A172 (cell line): ENCODE measurements around the gene SNX30. TPM values are rescaled to one million over a fixed set of nuclear protein-coding genes. Genes with fewer than 3 reads are reported as not detected.

Source experiments
- DNase-seq: peaks from one replicate; pipeline ENCODE4 v3.0.0-alpha.2; 2015; ENCODE audit warnings: low spot score
- total RNA-seq: library from RNA; depleted of rRNA; stranded (reverse); fragments of >200 nt; shearing (Covaris generic); gene quantifications from 2 replicates; pipeline ENCODE4 v1.2.3, GENCODE V29; 2014

SNX30 gene
- total RNA-seq, 1 experiment from 2014 or later = 11.8 TPM

DNA sequence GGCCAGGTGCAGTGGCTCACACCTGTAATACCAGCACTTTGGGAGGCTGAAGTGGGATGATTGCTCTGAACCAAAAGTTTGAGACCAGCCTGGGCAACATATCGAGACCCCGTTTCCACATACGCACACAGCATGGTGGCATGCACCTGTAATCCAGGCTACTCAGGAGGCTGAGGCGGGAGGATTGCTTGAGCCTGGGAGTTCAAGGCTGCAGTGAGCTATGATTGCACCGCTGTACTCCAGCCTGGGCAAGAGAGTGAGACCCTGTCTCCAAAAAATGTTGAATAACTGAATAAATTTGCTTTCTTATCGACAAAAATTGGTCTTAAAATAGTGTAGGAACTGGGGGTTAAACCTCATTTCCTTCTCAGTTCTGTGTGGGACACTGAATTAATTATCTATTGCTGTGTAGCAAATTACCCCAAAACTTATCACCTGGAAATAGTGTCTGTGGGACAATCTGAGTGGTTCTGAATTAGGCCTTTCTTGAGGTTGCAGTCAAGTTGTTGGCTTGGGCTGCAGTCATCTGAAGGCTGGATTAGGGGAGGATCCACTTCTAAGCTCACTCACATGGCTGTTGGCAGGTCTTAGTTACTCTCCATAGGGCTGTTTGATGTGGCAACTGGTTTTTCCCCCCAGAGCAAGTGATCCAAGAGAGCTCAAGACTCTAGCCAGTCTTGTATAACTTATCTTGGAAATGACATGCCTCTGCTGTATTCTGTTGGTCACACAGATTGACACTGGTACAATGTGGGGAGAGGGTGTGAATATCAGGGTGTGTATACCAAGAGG lies 2.0 kb downstream of the SNX30 start:
- DNase-seq = no peak

DNA sequence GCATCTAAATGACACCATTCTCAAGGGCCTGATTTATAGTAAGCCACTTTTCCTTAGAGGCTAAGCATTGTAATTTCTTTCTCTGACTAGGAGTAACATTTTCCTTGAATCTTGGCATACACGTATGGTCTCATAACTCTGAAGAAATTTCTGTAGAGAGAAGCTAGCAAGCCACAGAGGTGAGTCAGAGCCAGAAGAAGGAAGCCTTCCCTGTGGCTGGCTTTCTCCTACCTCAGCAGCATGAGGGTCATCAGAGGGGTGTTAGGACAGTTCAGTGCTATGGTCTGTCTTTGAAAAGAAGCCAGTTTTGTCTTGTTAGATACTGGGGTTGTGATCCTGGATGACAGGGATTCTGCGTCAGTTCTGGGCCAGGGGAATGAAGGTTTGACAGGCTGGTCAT lies 3.2 kb downstream of the SNX30 start:
- DNase-seq = peak; percentile 74

DNA sequence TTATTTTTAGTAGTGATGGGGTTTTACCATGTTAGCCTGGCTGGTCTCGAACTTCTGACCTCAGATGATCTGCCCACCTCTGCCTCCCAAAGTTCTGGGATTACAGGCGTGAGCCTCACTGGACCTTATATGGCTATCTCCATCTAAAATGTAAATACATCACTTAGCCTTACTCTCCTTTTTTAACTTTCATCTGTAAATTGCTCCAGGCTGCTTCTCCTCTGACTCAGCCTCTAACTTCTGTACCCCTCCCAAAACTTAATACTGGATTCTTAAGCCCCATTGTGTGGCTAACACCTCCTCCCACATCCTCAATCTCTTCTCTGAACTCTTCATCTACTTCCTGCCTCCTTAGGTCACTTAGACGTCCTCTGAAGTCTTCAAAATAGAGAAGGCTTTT lies 4.0 kb downstream of the SNX30 start:
- DNase-seq = peak; percentile 44

DNA sequence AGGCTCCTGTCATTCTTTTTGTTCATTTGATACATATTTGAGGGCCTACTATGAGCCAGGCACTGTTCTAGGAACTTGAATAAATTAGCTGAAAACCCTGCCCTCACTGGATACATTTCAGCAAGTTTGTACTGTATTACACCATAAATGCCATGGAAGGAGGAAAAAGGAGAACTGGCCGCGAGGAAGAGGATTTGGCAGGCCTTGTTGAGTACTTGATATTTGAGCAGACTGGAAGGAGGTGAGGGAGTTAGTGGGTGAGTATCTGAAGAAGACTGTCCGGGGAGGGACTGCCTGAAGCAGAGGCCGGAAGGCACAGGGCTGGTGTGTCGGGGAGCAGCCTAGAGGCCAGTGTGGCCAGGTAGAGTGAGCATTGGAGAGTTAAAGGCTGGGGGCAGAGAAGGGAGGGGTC lies 4.5 kb downstream of the SNX30 start:
- no peak for DNase-seq

DNA sequence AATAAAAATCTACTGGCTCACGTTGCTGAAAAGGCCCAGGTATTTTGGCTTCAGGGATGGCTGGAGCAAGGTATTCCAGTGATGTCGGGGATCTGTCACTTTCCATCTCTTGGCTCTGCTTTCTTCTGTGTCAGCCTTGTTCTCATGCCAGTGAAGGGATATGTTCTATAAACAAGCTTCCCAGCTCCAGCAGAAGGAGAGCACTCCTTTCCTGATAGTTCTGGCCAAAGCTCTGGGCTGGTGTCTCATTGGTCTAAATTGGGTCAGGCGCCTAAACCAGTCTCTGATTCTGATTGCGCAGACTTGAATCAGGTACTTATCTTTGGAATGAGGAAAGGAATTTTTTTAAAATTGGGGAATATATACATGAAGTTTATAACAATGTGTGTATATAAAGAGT lies 5.1 kb downstream of the SNX30 start:
- no peak for DNase-seq

DNA sequence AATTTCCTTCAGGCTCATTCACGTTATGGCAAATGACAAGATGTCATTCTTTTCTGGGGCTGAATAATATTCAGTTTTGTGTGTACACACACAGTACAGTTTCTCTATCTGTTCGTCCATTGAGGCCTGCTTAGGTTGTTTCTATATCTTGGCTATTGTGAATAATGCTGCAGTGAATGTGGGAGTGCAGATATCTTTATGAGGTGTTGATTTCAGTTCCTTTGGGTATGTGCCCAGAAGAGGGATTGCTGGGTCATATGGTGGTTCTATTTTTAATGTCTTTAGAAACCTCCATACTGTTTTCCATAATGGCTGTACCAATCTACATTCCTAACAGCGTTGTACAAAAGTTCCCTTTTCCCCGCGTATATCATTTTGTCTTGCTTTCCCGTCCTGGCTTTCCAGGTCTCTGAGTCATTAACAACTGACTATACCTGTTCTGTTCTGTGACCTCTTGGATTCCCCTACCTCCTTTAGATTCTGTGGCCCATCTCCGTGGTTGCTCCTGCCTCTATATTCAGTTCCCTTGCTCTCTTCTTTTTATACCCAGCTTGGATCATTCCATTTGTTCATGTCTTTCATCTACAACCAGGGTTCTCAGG lies 6.8 kb downstream of the SNX30 start:
- no peak for DNase-seq

DNA sequence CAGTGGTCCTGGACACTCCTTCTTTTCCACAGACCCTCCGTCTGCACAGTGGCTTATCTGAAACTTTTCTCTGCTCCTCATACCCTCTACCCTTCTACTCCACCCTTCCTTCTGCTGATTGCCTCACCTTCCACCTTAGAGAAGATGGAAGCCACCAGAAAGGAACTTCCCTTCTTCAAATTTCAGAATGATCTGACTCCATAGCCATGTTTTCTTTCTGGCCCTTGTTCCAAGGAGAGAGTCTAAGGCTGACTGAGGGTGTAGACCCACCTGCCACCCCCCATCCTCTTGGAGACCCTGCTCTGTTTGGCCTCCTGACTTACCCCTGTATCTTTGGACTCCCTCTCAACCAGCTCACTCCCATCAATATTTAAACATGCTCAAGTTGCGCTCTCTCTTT lies 7.4 kb downstream of the SNX30 start:
- no peak for DNase-seq

DNA sequence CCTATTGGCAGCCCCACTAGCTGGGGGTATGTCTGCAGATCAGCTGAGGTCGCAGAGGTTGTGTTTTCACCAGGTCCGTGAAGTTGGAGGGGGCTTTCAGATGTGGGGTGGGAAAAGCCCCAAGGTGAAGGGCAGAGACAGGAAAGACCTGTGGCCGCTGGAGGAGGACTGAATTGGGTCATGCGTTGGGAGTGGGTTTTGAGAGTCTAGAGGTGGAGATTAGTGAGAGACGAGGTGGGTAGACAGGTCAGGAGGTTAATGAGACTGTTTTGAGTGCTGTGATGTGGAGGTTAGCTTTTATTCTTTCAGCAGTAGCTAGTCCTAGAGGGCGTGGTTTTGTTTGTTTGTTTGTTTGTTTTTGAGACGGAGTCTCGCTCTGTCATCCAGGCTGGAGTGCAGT lies 10.3 kb downstream of the SNX30 start:
- DNase-seq = no peak

DNA sequence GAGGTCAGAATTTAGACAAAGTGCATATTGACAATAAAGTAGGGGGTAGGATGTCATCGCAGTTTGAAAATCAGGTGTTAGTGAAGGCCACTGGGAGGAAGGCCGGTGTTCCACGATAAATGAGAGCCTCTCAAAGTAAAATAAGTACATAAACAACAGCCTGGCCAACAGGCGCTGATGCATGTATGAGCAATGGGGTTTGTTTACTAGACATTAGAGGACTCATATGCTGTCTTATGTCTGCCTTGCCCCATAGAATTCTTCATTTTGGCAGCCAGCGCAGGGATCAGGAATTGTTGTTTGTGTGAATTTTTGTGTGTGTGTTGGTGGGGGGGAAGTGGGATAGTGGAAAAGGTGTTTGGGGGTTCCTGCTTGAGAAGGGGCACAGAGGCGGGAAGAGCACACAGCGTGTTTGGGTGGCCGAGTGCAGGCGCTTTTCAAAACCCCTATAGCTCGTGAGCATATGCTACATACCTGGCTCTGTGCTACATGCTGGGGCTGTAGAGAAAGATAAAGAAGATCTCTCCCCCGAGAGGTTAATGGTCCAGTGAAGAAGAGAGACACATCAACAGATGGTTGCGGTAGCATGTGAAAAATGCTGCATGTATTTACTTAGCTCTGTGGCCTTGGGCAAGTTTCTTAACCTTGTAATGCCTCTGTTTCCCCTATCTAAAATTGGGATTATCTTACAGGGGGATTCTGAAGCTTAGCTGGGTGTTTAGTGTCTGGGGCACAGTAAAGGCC lies 11.5 kb downstream of the SNX30 start:
- no peak for DNase-seq

DNA sequence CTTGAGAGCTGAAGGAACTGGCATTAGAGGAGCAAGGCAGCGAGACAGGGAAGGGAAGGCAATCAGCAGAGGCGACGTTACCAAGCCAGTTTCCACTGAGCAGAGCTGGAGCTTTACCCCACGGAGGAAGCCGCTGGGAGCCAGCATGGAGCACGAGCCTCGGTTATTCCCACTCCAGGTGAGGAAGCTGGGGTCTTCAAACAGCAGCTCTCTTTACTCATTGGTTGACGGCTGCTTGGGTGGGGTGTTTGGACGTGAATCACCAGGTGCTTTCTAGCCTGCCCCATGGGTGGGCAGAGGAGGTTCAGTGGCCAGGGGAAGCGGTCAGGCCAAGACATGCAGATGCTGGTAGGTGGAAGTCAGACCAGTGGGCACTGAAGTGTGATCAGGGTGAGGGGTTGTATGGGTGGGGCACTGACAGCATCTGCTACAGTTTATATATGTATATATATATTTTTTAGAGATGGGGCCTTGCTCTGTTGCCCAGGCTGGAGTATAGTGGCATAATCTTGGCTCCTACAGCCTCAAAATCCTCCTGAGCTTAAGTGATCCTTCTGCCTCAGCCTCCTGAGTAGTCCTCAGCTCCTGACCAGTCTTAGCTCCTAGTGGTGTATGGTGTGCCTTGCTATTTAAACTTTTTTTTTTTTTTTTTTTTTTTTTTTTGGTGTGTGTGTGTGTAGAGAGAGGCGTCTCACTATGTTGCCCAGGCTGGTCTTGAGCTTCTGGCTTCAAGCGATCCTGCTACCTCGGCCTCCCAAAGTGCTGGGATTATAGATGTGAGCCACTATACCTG lies 12.4 kb downstream of the SNX30 start:
- DNase-seq = no peak

DNA sequence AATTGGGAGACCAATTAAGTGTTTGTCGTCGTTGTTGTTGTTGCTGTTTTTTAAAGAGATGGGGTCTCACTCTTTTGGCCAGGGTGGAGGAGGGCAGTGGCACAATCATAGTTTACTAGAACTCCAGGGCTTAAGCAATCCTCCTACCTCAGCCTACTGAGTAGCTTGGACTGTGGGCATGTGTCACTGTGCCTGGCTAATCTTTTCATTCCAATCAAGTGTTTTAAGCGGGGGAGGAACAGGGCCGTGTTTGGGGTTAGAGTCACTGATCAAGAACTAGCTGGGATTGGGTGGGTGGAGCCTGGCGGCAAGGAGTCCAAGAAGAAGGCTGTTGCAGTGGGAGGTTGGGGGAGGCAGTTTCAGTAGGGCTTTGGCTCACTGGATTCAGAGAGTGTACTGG lies 13.8 kb downstream of the SNX30 start:
- no peak for DNase-seq

DNA sequence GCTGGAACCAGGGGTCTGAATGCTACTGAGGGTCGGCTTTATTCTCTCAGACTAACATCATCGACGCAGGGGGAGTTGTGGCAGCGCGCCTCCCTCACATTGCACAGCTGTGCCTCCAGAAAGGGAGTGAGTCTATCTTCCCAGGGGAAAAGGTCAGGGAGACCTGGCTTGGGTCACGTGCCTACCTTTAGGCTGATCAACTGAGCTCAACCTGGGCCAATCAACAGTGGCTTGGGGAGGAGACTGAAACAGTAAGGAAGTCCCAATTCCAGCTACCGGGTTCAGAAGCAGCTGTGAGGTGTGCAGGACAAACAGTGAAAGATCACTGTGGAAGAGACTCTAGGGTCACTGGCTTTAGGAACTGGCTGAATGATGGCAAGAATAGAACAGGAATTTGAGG lies 14.3 kb downstream of the SNX30 start:
- DNase-seq = no peak

DNA sequence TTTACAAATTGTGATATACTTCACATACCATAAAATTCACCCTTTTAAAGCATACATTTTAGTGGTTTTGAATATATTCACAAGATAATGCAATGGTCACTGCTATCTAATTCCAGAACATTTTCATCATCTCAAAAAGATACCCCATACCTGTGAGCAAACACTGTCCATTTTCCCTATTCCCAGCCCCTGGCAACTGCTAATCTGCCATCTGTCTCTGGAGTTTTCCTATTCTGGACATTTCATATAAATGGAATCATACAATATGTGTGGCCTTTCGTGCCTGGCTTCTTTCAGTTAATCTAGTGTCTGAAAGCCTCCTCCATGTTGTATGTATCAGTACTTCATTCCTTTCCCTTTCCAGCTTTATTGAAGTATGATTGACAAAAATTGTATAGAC lies 14.7 kb downstream of the SNX30 start:
- no peak for DNase-seq

DNA sequence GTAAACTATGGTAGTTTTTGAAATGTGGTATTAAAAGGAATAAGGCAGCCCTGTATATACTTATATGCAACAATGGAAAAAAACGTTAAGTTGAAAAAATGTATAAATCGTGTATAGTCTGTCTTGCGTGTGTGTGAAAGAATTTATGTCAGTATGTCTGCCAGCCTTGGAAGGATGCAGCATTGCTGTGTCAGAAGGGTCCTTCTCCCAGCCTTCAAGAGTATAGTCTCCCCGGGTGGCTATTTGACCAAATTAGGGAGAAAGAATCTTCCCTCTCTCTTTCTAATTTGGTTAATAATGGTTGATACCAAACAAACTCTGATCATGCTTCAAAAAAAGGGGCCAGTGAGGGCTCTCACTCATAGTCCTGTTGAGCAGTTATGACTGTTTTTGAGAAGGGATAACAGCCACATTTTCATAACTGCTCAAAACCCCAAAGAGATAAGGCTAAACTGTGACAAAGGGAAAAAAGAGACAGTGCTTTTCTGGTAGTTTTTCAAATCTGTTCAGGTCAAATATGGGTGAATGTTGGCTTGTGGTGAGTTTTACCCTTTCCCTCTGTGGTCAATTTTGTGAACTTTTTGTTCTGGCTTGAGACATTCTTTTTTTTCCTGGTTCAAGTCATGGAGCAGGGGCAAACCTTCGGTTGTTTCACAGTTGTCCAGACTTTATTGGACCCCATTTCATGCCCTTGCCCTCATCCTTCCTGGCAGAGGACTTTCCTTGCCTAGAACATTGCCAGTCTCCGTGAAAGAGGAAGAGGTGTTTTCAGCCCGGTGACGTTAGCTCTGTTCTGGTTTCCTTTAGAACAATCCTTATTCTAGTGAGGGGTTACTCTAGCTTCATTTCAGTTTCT lies 21.0 kb downstream of the SNX30 start:
- no peak for DNase-seq

DNA sequence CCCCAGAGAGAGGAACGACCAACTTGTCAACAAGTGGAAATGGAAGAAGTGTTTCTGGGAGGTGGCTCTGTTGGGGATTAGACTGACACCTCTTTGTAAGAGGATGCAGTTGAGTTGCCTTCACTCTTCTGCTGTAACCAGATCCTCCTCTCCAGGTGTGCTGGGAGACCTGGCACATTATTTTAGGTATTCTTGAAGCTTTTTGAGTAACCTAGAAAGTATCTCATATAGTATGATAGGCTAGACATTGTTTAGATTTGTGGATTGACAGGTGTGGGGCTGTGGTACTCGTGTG lies 21.6 kb downstream of the SNX30 start:
- no peak for DNase-seq

DNA sequence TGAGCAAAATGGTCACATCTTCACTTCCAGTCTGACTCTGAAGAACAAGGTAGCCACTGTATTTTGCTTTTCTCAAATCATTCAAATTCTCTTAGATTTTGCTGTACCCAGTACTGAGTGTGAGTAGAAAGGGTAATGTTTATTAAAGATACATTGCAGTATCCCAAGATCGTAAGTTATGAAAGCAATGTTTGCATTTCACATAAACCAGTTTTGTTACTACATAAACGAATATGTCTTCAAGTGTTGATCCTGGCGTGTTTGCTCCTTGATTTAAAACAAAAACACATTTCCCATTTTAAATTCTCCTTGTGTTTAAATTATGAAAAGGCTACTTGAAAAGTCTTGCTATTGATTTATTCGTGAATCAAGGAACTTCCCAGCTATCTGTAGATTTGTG lies 22.0 kb downstream of the SNX30 start:
- DNase-seq = no peak

DNA sequence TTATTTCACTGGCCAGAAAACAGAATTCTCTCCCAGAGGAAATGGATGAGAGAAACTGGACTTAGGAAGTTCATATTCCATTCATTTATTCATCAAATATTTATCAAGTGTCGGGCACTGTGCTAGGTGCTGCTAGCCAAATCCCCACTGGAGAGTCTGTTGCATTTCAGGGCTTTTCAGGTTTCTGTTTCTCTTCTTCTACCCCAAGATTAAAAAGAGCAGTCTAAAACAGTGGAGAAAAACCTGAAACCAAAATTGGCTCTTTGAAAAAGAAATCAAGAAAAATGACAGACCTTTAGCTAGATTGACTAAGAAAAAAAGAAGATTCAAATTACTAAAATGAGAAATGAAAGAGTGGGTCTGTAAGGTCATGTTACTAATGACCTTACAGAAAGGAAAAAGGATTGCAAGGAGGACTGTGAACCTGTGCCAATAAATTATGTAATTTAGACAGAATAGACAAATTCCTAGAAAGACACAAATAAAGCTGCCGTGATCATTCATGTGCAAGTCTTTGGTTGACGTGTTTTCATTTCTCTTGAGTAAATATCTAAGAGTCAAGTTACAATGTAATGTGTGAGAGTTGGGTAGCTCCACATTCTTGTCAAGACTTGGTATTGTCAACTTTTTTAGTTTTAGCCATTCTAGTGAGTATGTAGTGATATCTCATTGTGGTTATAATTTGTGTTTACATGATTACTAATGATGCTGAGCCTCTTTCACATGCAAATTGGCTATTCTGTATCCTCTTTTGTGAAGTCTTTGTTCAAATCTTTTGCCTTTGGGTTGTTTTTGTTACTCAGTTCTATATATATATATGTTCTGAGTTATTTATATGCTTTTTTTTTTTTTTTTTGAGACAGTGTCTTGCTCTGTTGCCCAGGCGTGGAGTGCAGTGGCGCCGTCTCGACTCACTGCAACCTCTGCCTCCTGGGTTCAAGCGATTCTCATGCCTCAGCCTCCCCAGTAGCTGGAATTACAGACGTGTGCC lies 23.7 kb downstream of the SNX30 start:
- DNase-seq = no peak

DNA sequence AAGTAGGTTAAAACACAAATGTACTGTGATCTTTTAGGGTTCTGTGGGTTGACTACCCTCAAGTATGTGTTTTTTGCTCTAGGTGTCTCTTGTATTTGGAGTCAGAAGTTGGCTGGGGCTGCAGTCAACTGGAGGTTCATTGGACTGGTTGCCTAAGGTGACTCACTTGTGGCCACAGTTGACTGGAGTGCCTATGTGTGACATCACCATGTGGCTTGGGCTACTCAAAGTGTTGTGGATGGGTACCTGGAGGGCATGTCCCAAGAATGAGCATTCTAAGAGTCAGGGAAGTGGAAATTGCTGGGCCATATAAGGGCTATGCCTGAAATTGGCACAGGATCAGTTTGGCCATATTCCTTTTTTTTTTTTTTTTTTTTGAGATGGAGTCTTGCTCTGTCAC lies 27.4 kb downstream of the SNX30 start:
- peak; percentile 36 for DNase-seq

DNA sequence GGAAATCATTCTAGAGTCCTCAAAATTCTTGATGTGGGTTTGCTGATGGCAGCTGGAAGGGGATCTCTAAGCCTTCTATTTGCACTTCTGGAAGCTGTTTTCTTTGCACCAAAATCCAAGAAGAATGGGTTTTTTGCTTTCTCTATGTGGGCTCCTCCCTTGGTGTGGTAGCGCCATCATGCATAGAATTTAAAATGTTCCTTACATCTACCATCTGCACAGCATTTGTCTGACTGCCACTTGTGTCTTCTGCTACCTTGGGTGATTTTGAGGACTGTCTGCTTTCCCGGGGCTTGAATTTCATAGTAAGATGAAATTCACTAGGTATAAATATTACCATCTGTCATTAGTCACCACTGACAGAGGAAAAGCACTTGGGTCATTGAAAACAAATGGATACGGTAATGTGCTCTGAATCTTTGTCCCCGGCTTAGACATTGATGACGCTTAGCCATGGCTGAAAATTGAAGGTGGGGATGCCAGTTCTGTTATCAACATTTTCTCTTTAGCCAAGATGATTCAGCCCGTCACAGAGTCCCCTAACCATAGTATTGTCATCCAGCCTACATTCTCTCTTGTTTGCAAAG lies 30.0 kb downstream of the SNX30 start:
- DNase-seq = no peak

DNA sequence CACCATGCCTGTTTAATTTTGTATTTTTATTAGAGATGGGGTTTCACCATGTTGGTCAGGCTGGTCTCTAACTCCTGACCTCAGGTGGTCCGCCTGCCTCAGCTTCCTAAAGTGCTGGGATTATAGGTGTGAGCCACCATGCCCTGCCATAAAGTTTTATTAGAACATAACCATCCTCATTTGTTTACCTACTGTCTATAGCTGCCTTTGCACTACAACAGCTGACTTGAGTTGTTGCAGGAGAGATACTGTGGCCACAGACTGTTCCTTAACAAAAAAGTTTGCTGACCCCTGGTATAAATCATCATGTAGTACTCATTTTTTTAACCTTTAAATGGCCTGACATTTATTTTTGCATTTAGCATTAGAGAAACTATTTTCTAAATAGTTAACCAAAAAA lies 31.7 kb downstream of the SNX30 start:
- no peak for DNase-seq
